Measurements from ENCODE around the gene TMEM120B. TPM values are rescaled to one million over a fixed set of nuclear protein-coding genes. Genes with fewer than 3 reads are reported as not detected.

The TMEM120B gene
- total and polyA plus RNA-seq, 2 of the 13 experiments (the other 11 are each of a cell fraction or from before 2014, with no cell fraction given), result 7.1 to 12.9 TPM

DNA sequence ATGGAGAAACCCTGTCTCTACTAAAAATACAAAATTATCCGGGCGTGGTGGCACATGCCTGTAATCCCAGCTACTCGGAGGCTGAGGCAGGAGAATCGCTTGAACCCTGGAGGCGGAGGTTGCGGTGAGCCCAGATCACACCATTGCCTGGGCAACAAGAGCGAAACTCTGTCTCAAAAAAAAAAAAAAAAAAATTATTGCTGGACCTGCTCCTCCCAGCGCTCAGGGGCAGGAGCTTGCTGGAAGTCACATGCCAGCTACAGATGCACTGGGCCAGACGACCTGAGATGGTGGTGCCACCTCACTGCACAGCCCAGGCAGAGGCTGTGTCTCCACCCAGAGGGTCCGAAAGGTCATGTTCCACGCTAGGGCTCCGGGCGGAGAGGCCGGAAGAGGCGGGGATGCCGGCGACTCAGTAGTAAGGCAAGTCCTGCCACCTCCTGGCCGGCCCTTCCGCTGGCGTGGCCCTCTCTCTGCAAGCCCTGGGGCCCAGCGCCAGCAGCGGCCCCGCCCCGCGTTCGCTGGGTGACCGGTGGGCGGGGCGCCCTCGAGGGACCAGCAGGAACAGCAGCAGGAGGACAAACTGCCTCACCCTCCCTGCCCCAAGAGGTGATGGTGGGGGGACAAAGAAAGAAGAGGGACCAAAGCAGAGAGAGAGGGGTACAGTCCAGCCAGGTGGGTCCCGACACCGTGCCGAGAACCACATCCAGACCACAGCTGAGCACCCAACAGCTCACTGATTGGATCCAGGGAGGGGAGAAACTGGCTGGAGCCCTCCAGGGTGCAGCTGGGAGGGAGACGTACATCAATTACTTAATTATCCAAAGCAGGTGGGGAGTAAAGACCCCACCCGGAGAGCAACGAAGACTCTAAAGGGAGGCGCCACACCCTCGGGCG, 84.6 kb downstream of the TMEM120B start (continued):
- TF ChIP-seq ZSCAN21 (CRISPR knock-in tag; IDR thresholded peaks at IDR 0.05; ENCODE audit: borderline replicate concordance) (peak; percentile 28; the same call in 1 of the 2 replicates), USF2 (IDR thresholded peaks at IDR 0.05; ENCODE audit: low read depth, low read length) (0 out of 2 replicates have a peak, but pooled peaks have one; percentile 39), USF2 (CRISPR knock-in tag; IDR thresholded peaks at IDR 0.05; ENCODE audit: borderline replicate concordance) (no peak), HBP1 (CRISPR knock-in tag; IDR thresholded peaks at IDR 0.05; ENCODE audit: low read depth) (no peak), GATAD2A (CRISPR knock-in tag; IDR thresholded peaks at IDR 0.05) (peak; percentile 60), HOXD1 (CRISPR knock-in tag; IDR thresholded peaks at IDR 0.05) (peak; percentile 66; the same call in 1 of the 2 replicates), GLMP (CRISPR knock-in tag; IDR thresholded peaks at IDR 0.05; ENCODE audit: borderline replicate concordance) (no peak), RARG (CRISPR knock-in tag; IDR thresholded peaks at IDR 0.05; ENCODE audit: low read depth) (no peak), ZNF552 (CRISPR knock-in tag; IDR thresholded peaks at IDR 0.05; ENCODE audit: borderline replicate concordance) (no peak; the same call in 1 of the 2 replicates), ZSCAN29 (CRISPR knock-in tag; conservative IDR thresholded peaks at IDR 0.05) (no peak; the same call in none of the 2 replicates), ZNF343 (CRISPR knock-in tag; IDR thresholded peaks at IDR 0.05) (0 out of 2 replicates have a peak, but pooled peaks have one; percentile 49), ZNF570 (CRISPR knock-in tag; IDR thresholded peaks at IDR 0.05; ENCODE audit: borderline replicate concordance) (0 out of 2 replicates have a peak, but pooled peaks have one; percentile 61), ATRX (CRISPR knock-in tag; IDR thresholded peaks at IDR 0.05; ENCODE audit: borderline replicate concordance) (no peak), FOXK1 (CRISPR knock-in tag; IDR thresholded peaks at IDR 0.05; ENCODE audit: borderline replicate concordance, low read depth) (peak; percentile 67; the same call in 1 of the 2 replicates), ERF (CRISPR knock-in tag; IDR thresholded peaks at IDR 0.05) (peak; percentile 89), ZKSCAN1 (IDR thresholded peaks at IDR 0.05; ENCODE audit: low read length) (no peak), MZF1 (CRISPR knock-in tag; IDR thresholded peaks at IDR 0.05; ENCODE audit: borderline replicate concordance) (no peak)
- TF ChIP-seq, protein P1, sequence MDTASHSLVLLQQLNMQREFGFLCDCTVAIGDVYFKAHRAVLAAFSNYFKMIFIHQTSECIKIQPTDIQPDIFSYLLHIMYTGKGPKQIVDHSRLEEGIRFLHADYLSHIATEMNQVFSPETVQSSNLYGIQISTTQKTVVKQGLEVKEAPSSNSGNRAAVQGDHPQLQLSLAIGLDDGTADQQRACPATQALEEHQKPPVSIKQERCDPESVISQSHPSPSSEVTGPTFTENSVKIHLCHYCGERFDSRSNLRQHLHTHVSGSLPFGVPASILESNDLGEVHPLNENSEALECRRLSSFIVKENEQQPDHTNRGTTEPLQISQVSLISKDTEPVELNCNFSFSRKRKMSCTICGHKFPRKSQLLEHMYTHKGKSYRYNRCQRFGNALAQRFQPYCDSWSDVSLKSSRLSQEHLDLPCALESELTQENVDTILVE (CRISPR knock-in tag; IDR thresholded peaks at IDR 0.05), result peak; percentile 85; the same call in 1 of the 2 replicates
- TF ChIP-seq, protein P2, sequence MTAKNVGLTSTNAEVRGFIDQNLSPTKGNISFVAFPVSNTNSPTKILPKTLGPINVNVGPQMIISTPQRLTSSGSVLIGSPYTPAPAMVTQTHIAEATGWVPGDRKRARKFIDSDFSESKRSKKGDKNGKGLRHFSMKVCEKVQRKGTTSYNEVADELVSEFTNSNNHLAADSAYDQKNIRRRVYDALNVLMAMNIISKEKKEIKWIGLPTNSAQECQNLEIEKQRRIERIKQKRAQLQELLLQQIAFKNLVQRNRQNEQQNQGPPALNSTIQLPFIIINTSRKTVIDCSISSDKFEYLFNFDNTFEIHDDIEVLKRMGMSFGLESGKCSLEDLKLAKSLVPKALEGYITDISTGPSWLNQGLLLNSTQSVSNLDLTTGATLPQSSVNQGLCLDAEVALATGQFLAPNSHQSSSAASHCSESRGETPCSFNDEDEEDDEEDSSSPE (CRISPR knock-in tag; IDR thresholded peaks at IDR 0.05), result peak; percentile 51; the same call in 1 of the 2 replicates
- TF ChIP-seq, protein P3, sequence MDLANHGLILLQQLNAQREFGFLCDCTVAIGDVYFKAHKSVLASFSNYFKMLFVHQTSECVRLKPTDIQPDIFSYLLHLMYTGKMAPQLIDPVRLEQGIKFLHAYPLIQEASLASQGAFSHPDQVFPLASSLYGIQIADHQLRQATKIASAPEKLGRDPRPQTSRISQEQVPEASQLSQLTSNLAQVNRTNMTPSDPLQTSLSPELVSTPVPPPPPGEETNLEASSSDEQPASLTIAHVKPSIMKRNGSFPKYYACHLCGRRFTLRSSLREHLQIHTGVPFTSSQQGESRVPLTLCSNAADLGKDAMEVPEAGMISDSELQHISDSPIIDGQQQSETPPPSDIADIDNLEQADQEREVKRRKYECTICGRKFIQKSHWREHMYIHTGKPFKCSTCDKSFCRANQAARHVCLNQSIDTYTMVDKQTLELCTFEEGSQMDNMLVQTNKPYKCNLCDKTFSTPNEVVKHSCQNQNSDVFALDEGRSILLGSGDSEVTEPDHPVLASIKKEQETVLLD (CRISPR knock-in tag; IDR thresholded peaks at IDR 0.05; ENCODE audit: low read depth), result no peak; the same call in 1 of the 2 replicates
